Inflammatory macrophage treated with lipopolysaccharide for 1 hour (primary cell): ENCODE data around the gene KCNQ5.
"Not testable (repeated sequence)": the region's sequence is repeated elsewhere in the genome, so short reads cannot be mapped to it uniquely, and the experiment has no call there.

Source experiments
- DNase-seq, 2 donors: peaks; one replicate each; pipeline ENCODE4 v3.0.0-alpha.2; 2020 to 2022

Gene KCNQ5

DNA sequence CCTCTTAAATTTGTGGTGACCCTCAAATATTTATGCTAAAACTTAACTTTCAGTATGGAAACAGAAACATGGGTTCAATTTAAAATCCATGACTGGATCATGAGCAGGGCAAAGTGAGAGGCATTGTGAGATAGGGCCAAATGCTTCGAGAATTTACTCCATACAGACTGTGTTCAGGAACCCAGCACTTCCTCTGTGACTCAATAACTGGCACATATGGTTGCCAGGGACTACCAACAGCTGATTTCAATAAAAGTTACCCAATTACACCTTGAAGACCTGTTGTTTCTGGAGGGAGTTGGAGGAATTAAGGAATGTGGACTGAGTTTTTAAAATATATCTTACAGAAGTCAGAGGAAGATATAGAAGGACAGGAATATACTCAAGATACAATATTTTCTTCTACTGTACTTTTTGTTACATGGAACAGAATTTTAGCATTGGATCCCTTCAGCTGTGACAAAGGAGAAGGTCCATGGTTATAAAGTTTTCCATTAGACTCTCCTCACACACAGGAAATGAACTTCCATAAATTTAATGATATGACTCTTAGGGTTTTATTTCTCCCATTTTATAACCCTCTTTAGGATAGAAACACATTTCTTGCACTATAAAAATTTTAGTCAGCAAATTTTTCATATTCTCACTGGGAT is 344.9 kb downstream of the KCNQ5 start:
- peak in 1 of 2 donors; percentile 21 for DNase-seq

- DNase-seq, result no peak
These were observed 345.5 kb downstream of the KCNQ5 start for GRCh38 chr6:72967329-72967728.

GRCh38 chr6:72968704-72969103 is 346.8 kb downstream of the KCNQ5 start:
- DNase-seq, result no peak

DNA sequence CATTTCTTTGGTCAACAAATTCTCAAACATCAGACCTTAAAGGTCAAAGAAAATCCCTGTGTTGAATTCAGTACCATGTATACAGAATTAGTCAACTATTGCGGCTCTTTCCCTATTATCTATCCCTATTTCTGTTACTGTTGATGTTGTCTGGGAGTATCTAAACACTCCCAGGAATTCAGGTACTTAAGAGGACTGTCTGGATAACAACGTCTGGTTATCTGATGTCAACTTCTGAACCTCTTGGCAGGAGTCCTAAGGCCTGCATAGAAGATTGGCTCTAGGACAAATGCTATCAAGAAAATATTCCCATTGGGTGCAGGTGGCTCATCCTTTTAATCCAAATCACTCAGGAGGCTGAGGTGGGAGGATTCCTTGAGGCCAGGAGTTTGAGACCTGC is 347.8 kb downstream of the KCNQ5 start:
- DNase-seq, result no peak

DNA sequence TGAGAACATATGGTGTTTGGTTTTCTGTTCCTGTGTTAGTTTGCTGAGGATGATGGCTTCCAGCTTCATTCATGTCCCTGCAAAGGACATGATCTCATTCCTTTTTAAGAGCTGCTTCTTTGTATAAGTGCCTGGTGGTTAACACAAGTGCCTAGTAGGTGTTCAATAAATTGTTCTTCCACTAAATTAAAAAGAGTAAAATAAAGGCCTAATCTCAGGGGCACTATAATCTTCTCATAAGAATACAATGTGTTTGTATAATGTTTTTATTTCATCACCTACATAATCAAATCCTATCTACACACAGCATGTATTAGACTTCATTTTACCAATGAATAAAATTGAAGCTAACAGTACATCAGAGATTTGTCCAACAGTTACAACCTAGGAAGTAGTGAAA is 350.7 kb downstream of the KCNQ5 start:
- no peak for DNase-seq

DNA sequence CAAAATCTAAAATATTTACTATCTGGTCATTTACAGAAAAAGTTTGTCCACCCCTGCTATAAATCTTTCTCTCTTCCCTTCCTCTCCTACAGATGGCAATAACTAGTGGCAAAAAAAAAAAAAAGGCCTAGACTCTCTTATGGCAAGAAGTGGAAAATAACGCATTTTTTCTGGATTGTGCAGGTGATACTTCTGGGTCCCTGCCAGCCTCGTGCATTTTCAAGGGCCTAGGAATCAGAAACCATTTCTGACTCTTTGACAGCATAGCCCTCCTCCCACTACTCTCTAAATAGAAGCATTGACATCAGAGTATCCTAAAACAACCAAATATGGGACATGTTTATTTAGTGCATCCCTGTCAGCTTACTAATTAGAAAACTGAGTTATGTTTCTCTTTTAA is 352.4 kb downstream of the KCNQ5 start:
- no peak for DNase-seq

- DNase-seq, result no peak
These were observed 353.5 kb downstream of the KCNQ5 start for GRCh38 chr6:72975352-72975752.

GRCh38 chr6:72976484-72976883 is 354.6 kb downstream of the KCNQ5 start:
- DNase-seq, result no peak

- peak; percentile 12 to 18 for DNase-seq
These were observed 355.2 kb downstream of the KCNQ5 start for GRCh38 chr6:72977114-72977513.

GRCh38 chr6:72978808-72979207 is 356.9 kb downstream of the KCNQ5 start:
- not testable (repeated sequence) for DNase-seq

- not testable (repeated sequence) for DNase-seq
These were observed 362.4 kb downstream of the KCNQ5 start for GRCh38 chr6:72984189-72984831.

GRCh38 chr6:72984981-72985665 is 363.3 kb downstream of the KCNQ5 start:
- DNase-seq, result peak; percentile 58 to 74

DNA sequence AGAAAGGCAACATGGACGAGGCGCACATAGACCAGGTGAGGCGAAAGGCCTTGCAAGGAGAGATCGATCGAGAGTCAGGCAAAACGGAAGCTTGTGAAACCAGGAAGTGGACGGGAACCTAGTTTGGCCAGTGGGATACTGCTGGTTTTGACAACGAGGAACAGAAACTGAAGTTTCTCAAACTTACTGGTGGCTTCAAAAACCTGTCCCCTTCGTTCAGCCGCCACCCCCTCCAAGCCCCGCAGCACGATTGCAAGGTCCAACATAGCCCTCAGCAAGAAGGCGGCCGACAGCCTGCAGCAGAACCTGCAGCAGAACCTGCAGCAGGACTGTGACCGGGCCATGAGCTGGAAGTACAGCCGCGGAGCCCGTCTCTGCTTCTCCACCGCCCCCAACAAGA is 365.4 kb downstream of the KCNQ5 start:
- peak; percentile 20 to 44 for DNase-seq

DNA sequence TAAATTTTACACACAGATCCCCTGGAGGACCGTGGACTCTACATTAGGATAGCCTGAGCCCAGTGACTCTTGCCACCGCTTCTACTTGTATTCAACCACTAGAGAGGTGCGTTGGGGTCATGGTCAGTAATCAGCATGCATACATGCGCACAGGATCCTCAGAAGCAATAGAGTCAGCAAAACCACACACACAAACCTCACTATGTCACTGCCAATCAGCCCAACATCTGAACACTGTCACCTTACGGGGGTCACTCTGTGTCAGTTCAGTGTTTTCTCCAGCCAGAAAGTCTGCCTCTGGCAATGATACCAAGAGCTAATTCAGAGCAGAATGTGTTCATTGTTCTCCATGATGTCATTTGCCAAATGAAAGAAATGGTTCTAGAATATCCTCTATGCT is 378.1 kb downstream of the KCNQ5 start:
- DNase-seq, result no peak

DNA sequence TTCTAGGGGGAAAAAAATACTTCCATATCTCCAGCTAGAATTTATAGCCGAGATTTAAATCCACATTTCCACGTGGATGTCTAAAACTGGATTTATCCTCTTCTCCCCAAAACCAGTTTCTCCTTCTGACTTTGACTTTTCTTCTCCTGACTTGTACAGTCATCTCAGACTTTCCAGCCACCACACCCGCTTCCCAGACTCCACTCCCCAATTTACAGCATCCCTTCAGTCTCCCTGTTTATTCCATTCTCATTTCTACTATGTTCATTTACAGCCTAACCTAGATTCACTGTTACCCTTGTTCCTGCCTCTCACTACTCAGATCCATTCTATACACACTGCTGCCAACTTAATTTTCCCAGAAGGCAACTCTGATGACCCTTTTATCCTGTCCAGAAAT is 378.6 kb downstream of the KCNQ5 start:
- DNase-seq, result no peak

GRCh38 chr6:73002588-73002987 is 380.7 kb downstream of the KCNQ5 start:
- no peak for DNase-seq

- DNase-seq, result no peak
These were observed 381.4 kb downstream of the KCNQ5 start for GRCh38 chr6:73003302-73003701.

- DNase-seq, result no peak
These were observed 382.4 kb downstream of the KCNQ5 start for GRCh38 chr6:73004231-73004630.

DNA sequence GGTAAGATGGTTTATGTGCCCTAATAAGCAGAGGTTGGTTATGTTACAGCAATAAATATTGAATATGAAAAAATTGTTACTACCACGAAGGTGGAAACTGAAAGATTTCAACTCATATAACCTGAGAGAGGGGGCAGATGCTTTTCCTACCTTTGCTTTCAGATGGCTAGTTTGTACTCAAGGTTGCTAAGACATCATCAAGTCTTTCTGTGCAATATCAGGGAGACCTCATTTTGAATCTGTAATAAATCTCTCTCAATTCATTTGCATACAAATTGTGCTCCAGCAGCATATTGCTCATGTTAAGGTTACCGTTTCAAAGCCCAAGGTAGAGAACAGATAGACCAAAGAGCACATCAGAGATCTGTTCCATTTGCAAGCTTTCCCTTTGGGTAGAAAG is 383.0 kb downstream of the KCNQ5 start:
- no peak for DNase-seq

- DNase-seq, result no peak
These were observed 384.3 kb downstream of the KCNQ5 start for GRCh38 chr6:73006146-73006545.

GRCh38 chr6:73011945-73012344 is 390.1 kb downstream of the KCNQ5 start:
- no peak for DNase-seq

GRCh38 chr6:73017476-73017875 is 395.6 kb downstream of the KCNQ5 start:
- no peak for DNase-seq

GRCh38 chr6:73024598-73024997 is 402.7 kb downstream of the KCNQ5 start:
- no peak for DNase-seq

- no peak for DNase-seq
These were observed 405.8 kb downstream of the KCNQ5 start for GRCh38 chr6:73027691-73028090.
